ENCODE results near the gene FAF1. TPM values are rescaled to one million over a fixed set of nuclear protein-coding genes. Genes with fewer than 3 reads are reported as not detected.
"Not testable (repeated sequence)": the region's sequence is repeated elsewhere in the genome, so short reads cannot be mapped to it uniquely, and the experiment has no call there.

FAF1 gene
- total and polyA plus RNA-seq, 8 donors = 20.1 to 144 (median 27.4) TPM

DNA sequence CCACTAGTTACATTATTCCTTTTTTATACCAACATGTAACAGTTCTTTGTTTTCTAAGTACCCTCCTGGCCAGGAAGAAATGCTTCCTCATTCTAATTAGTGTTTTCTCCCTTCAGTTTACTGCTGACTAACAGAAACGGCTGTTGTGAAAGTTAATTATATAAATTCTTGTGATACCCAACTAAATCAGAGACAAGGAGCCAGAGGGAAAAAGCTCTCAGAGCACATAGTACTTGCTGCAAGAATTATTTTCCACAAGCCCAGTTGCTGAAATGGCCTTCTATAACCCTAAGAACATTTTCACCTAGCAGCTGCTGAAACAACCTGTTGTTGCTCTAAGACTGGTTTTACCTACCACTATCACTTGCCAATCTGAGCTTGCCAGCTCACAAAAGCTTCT lies 82.4 kb downstream of the FAF1 start:
- no peaks in the 10 kb centered on the region for H3K4me1 ChIP-seq
- no peak overlapping the region for H3K4me3 ChIP-seq
- H3K36me3 ChIP-seq = no peaks in the 10 kb centered on the region
- H3K9me3 ChIP-seq = no peaks in the 10 kb centered on the region
- H3K27me3 ChIP-seq = no peaks in the 10 kb centered on the region
- DNase-seq = no peak
- 46 to 72% (median 56%) methylated on average over 1 of the region's 1 CpG for whole genome bisulfite sequencing, 5 donors
- TF ChIP-seq POLR2A (IDR thresholded peaks at IDR 0.05) = no peak
- TF ChIP-seq POLR2AphosphoS5 (IDR thresholded peaks at IDR 0.05) = no peak
- no peak for TF ChIP-seq EP300 (IDR thresholded peaks at IDR 0.05)
- TF ChIP-seq, protein P1, sequence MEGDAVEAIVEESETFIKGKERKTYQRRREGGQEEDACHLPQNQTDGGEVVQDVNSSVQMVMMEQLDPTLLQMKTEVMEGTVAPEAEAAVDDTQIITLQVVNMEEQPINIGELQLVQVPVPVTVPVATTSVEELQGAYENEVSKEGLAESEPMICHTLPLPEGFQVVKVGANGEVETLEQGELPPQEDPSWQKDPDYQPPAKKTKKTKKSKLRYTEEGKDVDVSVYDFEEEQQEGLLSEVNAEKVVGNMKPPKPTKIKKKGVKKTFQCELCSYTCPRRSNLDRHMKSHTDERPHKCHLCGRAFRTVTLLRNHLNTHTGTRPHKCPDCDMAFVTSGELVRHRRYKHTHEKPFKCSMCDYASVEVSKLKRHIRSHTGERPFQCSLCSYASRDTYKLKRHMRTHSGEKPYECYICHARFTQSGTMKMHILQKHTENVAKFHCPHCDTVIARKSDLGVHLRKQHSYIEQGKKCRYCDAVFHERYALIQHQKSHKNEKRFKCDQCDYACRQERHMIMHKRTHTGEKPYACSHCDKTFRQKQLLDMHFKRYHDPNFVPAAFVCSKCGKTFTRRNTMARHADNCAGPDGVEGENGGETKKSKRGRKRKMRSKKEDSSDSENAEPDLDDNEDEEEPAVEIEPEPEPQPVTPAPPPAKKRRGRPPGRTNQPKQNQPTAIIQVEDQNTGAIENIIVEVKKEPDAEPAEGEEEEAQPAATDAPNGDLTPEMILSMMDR (IDR thresholded peaks at IDR 0.05) = no peak
- intact Hi-C loops (cut with DNase I; ENCODE audit: low total_unique reads) = no loop called here
- H3K27ac ChIP-seq = no peak overlapping the region

DNA sequence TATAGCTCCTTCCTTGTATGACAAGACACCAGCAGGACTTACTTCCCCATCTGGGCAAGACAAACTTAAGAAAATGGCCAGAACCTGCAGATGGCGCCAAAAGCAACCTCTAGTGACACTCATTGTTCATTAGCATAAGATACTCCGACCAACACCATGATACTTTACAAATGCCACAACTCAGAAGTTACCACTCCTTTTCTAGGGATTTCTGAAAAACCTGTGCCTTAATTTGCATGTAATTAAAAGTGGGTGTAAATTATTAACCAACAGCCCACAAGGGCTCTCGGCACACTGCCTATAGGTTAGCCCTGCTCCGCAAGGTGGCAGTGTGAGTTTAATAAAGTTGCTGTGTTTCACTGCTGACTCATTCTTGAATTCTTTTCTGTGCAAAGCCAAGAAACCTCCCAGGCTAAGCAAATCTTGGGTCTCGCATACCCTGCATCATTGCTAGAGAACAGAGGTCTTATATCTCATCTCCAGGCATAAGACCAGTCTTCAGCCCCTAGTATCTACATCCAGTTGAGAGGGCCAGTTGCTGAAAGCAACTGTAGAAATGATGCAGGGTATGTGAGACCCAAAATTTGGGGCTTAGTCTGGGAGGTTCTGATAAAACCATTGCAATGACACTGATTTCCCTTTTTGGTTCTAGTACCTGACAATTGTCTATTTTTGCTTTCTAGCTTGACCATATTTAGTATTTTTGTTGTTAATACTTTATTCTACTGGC lies 86.4 kb downstream of the FAF1 start:
- no peak overlapping the region for H3K27ac ChIP-seq
- intact Hi-C loops (cut with DNase I; ENCODE audit: low total_unique reads) = no loop called here
- 57 to 69% (median 61%) methylated on average over 5 of the region's 5 CpGs for WGBS, 5 donors
- H3K9me3 ChIP-seq = no peaks in the 10 kb centered on the region
- TF ChIP-seq POLR2AphosphoS5 (IDR thresholded peaks at IDR 0.05) (no peak), POLR2A (IDR thresholded peaks at IDR 0.05) (no peak), EP300 (IDR thresholded peaks at IDR 0.05) (no peak)
- TF ChIP-seq, protein P1 (IDR thresholded peaks at IDR 0.05) = peak in 4 of 7 experiments; percentile 28 to 48 (median 44)
- peak; percentile 56 to 70 for DNase-seq
- H3K4me1 ChIP-seq = no peaks in the 10 kb centered on the region
- no peaks in the 10 kb centered on the region for H3K36me3 ChIP-seq
- no peak overlapping the region for H3K4me3 ChIP-seq
- no peaks in the 10 kb centered on the region for H3K27me3 ChIP-seq

DNA sequence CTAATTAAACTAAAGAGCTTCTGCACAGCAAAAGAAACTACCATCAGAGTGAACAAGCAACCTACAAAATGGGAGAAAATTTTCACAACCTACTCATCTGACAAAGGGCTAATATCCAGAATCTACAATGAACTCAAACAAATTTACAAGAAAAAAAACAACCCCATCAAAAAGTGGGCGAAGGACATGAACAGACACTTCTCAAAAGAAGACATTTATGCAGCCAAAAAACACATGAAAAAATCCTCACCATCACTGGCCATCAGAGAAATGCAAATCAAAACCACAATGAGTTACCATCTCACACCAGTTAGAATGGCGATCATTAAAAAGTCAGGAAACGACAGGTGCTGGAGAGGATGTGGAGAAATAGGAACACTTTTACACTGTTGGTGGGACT lies 95.2 kb downstream of the FAF1 start:
- H3K4me3 ChIP-seq; DNase-seq; H3K4me1 ChIP-seq; H3K27ac ChIP-seq; H3K36me3 ChIP-seq; H3K27me3 ChIP-seq; intact Hi-C loops (cut with DNase I; ENCODE audit: low total_unique reads): not testable (repeated sequence)
- 83 to 100% (median 98%) methylated on average over 2 to 3 of the region's 3 CpGs for WGBS, 5 donors
- H3K9me3 ChIP-seq = peaks cover 0 to 19% (median 5%) of the 10 kb centered on the region in 4 donors

DNA sequence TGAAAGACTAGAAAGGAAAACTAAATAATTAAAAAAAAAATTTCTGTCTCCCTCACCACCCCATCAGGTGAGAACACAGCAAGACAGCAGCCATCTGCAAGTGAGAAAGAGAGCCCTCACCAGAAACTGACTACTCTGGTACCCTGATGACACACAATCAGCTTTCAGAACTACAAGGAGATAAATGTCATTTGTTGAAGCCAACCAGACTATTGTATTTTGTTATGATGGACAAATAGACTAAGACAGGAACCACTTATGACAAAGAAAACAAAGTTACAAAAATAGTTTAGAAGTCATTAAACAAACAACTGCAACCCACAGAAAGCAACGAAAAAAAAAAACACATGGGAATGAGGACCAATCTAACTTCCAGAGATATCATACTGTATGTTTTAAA lies 98.3 kb downstream of the FAF1 start:
- Histone ChIP-seq H3K27ac (no peak overlapping the region), H3K27me3 (no peaks in the 10 kb centered on the region), H3K4me1 (no peaks in the 10 kb centered on the region), H3K9me3 (peaks cover 0 to 24% (median 8%) of the 10 kb centered on the region in 4 donors), H3K36me3 (no peaks in the 10 kb centered on the region), H3K4me3 (no peak overlapping the region)
- intact Hi-C loops (cut with DNase I; ENCODE audit: low total_unique reads) = no loop called here
- no peak for TF ChIP-seq EP300 (IDR thresholded peaks at IDR 0.05)
- no peak for TF ChIP-seq POLR2AphosphoS5 (IDR thresholded peaks at IDR 0.05)
- TF ChIP-seq, protein P1 (IDR thresholded peaks at IDR 0.05) = no peak
- TF ChIP-seq POLR2A (IDR thresholded peaks at IDR 0.05) = no peak
- WGBS, 5 donors = 57 to 76% (median 67%) methylated on average over 1 of the region's 1 CpG
- no peak for DNase-seq

DNA sequence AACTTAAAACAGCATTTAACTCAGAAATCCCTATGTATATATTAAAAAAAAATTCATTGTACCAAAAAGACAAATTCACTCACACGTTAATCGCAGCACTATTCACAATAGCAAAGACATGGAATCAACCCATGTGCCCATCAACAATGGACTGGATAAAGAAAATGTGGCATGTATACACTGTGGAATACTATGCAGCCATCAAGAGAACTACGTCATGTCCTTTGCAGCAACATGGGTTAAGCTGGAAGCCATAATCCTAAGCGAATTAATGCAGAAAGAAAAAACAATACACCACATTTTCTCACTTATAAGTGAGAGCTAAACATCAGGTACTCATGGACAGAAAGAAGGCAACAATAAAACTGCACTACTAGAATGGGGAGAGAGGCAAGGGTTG lies 99.4 kb downstream of the FAF1 start:
- no peak for DNase-seq
- Histone ChIP-seq H3K9me3 (peaks cover 0 to 20% (median 8%) of the 10 kb centered on the region in 4 donors), H3K27me3 (no peaks in the 10 kb centered on the region), H3K27ac (no peak overlapping the region), H3K4me1 (no peaks in the 10 kb centered on the region), H3K36me3 (no peaks in the 10 kb centered on the region), H3K4me3 (no peak overlapping the region)
- WGBS, 5 donors = 93 to 99% (median 98%) methylated on average over 4 of the region's 4 CpGs
- TF ChIP-seq, protein P1 (IDR thresholded peaks at IDR 0.05) = no peak
- TF ChIP-seq POLR2AphosphoS5 (IDR thresholded peaks at IDR 0.05) = no peak
- TF ChIP-seq EP300 (IDR thresholded peaks at IDR 0.05) = no peak
- no peak for TF ChIP-seq POLR2A (IDR thresholded peaks at IDR 0.05)
- intact Hi-C loops (cut with DNase I; ENCODE audit: low total_unique reads) = no loop called here
